Type B pancreatic cell (in vitro differentiated cells): ENCODE results near the gene ARL3. TPM values are rescaled to one million over a fixed set of nuclear protein-coding genes. Genes with fewer than 3 reads are reported as not detected.
"Not testable (repeated sequence)": the region's sequence is repeated elsewhere in the genome, so short reads cannot be mapped to it uniquely, and the experiment has no call there.

Source experiments
- DNase-seq: peaks from one replicate; pipeline ENCODE4 v3.0.0; 2021; ENCODE audit warnings: mixed read lengths; ENCODE audit not compliant: unreplicated experiment; ENCODE audit errors: extremely low spot score
- H3K27ac Mint-ChIP-seq: 2 replicates; pipeline ENCODE4 v1.8.0; 2021; ENCODE audit warnings: mild to moderate bottlenecking, mixed read lengths
- H3K27me3 Mint-ChIP-seq: 2 replicates; pipeline ENCODE4 v1.8.0; 2021; ENCODE audit warnings: mixed read lengths
- H3K36me3 Mint-ChIP-seq: 2 replicates; pipeline ENCODE4 v1.8.0; 2021; ENCODE audit warnings: mixed read lengths
- H3K4me1 Mint-ChIP-seq: one replicate; pipeline ENCODE4 v1.8.0; 2021; ENCODE audit warnings: mixed read lengths; ENCODE audit not compliant: unreplicated experiment
- H3K4me3 Mint-ChIP-seq: 2 replicates; pipeline ENCODE4 v1.8.0; 2021; ENCODE audit warnings: mild to moderate bottlenecking, mixed read lengths
- H3K9me3 Mint-ChIP-seq: 2 replicates; pipeline ENCODE4 v1.8.0; 2021; ENCODE audit warnings: mixed read lengths
- total RNA-seq: library from RNA; stranded (reverse); gene quantifications from 2 replicates; pipeline ENCODE4 v1.2.1, GENCODE V29; 2021; ENCODE audit warnings: low replicate concordance
- TF ChIP-seq, protein P1 (sequence below): fragments of 200-600 bp; sonication (generic); conservative IDR thresholded peaks from 2 replicates; pipeline ENCODE4 v1.5.0; 2021; ENCODE audit warnings: antibody characterized with exemption, mild to moderate bottlenecking

Gene ARL3
- total RNA-seq, 1 donor from 2014 or later: 15.8 TPM

- Mint-ChIP-seq H3K4me3 (peak overlapping the region; percentile 93), H3K9me3 (peaks cover 6% of the 10 kb centered on the region), H3K27ac (peak overlapping the region; percentile 89), H3K4me1 (peaks cover 27% of the 10 kb centered on the region), H3K36me3 (peaks cover 11% of the 10 kb centered on the region), H3K27me3 (no peaks in the 10 kb centered on the region)
- DNase-seq: no peak
- TF ChIP-seq, protein P1, sequence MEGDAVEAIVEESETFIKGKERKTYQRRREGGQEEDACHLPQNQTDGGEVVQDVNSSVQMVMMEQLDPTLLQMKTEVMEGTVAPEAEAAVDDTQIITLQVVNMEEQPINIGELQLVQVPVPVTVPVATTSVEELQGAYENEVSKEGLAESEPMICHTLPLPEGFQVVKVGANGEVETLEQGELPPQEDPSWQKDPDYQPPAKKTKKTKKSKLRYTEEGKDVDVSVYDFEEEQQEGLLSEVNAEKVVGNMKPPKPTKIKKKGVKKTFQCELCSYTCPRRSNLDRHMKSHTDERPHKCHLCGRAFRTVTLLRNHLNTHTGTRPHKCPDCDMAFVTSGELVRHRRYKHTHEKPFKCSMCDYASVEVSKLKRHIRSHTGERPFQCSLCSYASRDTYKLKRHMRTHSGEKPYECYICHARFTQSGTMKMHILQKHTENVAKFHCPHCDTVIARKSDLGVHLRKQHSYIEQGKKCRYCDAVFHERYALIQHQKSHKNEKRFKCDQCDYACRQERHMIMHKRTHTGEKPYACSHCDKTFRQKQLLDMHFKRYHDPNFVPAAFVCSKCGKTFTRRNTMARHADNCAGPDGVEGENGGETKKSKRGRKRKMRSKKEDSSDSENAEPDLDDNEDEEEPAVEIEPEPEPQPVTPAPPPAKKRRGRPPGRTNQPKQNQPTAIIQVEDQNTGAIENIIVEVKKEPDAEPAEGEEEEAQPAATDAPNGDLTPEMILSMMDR: no peak
Observed at GRCh38 chr10:102745157-102745556, 31.0 kb upstream of the ARL3 start.

DNA sequence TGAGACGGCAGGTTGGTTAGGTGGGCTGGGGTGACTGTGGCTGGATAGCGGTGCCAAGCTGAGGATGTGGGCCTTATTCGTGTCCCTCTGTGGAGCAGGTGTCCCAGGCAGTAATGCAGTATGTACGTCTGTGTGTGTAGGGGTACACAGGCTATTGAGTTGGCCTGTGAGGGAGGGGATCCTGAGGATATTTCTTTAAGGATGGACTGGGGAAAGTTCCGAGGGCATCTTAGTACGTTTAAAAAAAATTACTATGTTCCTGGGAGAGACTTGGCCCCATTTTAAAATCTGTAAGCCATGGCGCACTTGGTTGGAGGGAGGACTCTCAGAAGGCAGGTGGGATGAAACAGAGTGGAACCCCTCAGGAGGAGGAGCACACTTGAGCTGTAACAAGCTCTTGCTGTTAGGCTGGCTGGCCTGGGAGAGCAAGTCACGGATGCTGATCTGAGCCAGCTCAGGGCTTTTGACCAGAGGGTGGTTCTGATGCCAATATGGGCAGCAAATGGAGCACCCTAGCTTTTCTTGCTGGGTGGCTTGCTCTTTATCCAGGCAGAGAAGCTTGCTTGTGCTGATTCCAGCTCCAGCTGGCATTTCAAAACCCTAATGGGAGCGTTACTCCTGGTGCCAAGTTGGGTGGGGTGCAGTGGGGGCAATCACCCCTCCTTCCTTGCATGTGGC is 30.3 kb upstream of the ARL3 start:
- Mint-ChIP-seq H3K27me3 (no peaks in the 10 kb centered on the region), H3K36me3 (peaks cover 11% of the 10 kb centered on the region), H3K9me3 (peaks cover 6% of the 10 kb centered on the region), H3K4me3 (peak overlapping the region; percentile 93), H3K27ac (peak overlapping the region; percentile 89), H3K4me1 (peaks cover 27% of the 10 kb centered on the region)
- TF ChIP-seq, protein P1: no peak
- DNase-seq: no peak

DNA sequence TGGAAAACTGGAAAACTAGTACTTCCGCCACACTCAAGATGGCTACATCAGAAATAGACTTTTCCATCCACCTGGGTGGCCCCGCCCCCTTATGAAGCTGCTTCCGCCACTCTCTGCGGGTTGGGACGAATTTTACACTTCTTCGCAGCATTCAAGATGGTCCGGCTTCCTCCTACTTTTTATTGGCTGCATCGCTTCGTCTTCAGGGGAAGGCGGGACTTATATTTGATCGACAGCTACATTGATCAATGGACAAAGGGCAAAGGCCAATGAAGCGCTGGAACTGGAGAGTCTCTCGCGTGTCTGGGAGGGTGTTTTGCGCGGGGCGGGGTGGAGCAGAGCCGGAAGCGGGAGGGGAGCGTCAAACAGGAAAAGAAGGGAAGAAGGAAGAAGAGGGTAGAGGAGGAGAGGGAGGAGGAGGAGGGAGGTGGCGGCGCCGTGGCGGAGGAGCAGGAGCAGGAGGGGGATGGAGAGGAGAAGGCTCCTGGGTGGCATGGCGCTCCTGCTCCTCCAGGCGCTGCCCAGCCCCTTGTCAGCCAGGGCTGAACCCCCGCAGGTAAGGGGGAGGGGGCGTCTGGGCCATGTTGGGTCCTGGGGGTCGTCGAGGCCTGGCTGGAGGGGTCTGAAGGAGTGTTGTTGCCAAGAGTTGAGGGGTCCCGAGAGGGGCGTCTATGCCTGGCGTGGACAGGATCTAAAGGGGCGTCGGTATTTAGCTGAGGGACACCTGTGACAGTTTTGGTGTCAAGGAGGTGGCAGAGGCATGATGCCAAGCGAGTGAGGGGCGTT is 29.6 kb upstream of the ARL3 start, which contains the start of gene WBP1L:
WBP1L (plus strand) TSS at position 361 of the 786 bp plus-strand sequence; CDS start at position 467, 106 bp downstream.
- DNase-seq: peak; percentile 90
- peaks cover 6% of the 10 kb centered on the region for H3K9me3 Mint-ChIP-seq
- H3K36me3 Mint-ChIP-seq: peaks cover 9% of the 10 kb centered on the region
- peak within 1 kb of the TSS; percentile 93 for H3K4me3 Mint-ChIP-seq
- H3K27ac Mint-ChIP-seq: peak within 1 kb of the TSS; percentile 89
- H3K27me3 Mint-ChIP-seq: no peaks in the 10 kb centered on the region
- H3K4me1 Mint-ChIP-seq: peaks cover 26% of the 10 kb centered on the region
- TF ChIP-seq, protein P1: no peak

- peaks cover 4% of the 10 kb centered on the region for H3K36me3 Mint-ChIP-seq
- peaks cover under 1% of the 10 kb centered on the region for H3K9me3 Mint-ChIP-seq
- peaks cover 21% of the 10 kb centered on the region for H3K4me1 Mint-ChIP-seq
- peak overlapping the region; percentile 93 for H3K4me3 Mint-ChIP-seq
- H3K27me3 Mint-ChIP-seq: no peaks in the 10 kb centered on the region
- peak overlapping the region; percentile 89 for H3K27ac Mint-ChIP-seq
- no peak for DNase-seq
- TF ChIP-seq, protein P1: no peak
Observed at GRCh38 chr10:102743078-102743587, 28.9 kb upstream of the ARL3 start.

DNA sequence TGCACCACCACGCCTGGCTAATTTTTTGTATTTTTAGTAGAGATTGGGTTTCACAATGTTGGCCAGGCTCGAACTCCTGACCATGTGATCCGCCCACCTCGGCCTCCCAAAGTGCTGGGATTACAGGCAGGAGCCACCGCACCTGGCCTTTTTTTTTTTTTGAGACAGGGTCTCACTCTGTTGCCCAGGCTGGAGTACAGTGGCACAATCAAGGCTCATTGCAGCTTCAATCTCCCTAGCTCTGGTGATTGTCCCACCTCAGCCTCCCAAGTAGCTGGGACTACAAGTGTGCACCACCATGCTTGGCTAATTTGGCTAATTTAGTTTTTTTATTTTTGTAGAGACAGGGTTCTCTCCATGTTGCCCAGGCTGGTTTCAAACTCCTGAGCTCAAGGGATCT is 28.1 kb upstream of the ARL3 start:
- not testable (repeated sequence) for H3K9me3 Mint-ChIP-seq, H3K27ac Mint-ChIP-seq, H3K27me3 Mint-ChIP-seq, DNase-seq, H3K36me3 Mint-ChIP-seq
- peaks cover 21% of the 10 kb centered on the region for H3K4me1 Mint-ChIP-seq
- peak overlapping the region; percentile 93 for H3K4me3 Mint-ChIP-seq

- H3K4me3 Mint-ChIP-seq: peak overlapping the region; percentile 43
- no peak overlapping the region for H3K27ac Mint-ChIP-seq
- DNase-seq: no peak
- peaks cover 4% of the 10 kb centered on the region for H3K36me3 Mint-ChIP-seq
- no peaks in the 10 kb centered on the region for H3K9me3 Mint-ChIP-seq
- H3K4me1 Mint-ChIP-seq: peaks cover 21% of the 10 kb centered on the region
- TF ChIP-seq, protein P1: no peak
- H3K27me3 Mint-ChIP-seq: no peaks in the 10 kb centered on the region
Observed at GRCh38 chr10:102741726-102742237, 27.6 kb upstream of the ARL3 start.
